ENCODE data around the gene LRRC74B.
"Not testable (repeated sequence)": the region's sequence is repeated elsewhere in the genome, so short reads cannot be mapped to it uniquely, and the experiment has no call there.

LRRC74B gene

DNA sequence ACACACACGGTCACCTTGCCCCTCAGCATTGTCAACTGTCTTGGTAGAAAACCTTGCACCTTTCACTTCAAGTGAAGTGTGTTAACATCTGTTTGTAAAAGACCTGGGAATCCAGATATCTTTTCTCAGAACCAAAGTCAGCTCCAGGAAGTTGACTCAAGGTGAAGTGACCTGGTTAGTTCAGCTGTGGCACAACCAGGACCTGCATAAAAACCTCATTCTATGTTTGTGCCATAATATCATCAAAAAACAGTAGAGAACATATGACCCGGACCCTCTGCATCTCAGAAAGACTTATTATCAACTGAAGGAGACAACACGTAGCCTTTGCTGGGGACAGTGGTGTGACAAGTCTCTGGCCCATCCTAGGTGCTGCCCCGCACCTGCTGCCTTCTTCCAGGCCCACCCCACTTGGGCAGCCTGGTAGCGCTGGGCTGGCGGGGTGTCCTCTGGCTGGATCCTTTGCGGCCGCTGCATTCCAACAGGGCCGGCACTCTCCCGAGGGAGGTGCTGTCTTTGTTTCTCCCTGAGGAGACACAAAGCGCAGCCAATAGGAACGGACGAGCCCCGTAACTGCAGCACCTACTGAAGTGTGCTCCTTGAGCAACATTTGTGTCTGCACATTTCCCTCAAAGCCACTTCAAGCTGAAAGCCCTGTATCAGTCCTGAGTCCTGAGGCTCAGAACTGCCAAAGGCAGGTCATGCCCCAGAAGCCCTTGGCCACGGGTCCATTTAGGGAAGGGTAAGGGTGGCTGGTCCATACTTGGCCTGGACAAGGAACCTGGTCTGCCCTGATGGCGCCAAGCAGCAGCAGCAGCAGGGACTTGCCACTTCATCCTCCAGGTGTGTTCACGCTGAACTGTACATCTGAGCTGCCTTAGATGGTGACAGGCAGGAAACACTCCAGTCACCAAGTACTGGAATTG lies 25.2 kb downstream of the LRRC74B start:
- DNase-seq (ENCODE audit: low read depth): no peak
- no peak overlapping the region for H3K4me3 ChIP-seq (ENCODE audit: low read depth, low read length)
- TF ChIP-seq CTCF (IDR thresholded peaks at IDR 0.05; ENCODE audit: insufficient read depth, low read depth, low read length, missing control alignments): no peak

DNA sequence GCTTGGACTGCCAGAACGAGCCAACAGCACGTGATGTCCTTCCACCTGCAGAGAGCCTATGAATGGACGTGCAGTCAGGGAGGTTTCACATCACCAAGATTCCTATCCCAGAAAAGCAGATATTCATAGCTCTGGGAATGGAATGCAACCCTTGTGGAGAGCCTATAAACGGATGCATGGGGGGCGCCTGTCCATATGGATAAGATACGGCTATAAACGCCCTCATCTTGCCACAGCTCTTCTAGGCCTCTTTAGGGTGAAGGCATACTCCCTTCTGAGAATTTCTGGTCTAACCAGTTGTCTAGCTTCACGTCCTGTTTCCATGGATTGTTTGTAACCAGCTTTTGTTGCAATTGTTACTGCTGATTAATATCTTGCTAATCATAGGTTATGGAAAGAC lies 26.1 kb downstream of the LRRC74B start:
- not testable (repeated sequence) for H3K4me3 ChIP-seq (ENCODE audit: low read depth, low read length); DNase-seq (ENCODE audit: low read depth)

GRCh38 chr22:21073023-21073422 lies 27.3 kb downstream of the LRRC74B start:
- no peak overlapping the region for H3K4me3 ChIP-seq (ENCODE audit: low read depth, low read length)
- no peak for TF ChIP-seq CTCF (IDR thresholded peaks at IDR 0.05; ENCODE audit: insufficient read depth, low read depth, low read length, missing control alignments)
- DNase-seq (ENCODE audit: low read depth): no peak

DNA sequence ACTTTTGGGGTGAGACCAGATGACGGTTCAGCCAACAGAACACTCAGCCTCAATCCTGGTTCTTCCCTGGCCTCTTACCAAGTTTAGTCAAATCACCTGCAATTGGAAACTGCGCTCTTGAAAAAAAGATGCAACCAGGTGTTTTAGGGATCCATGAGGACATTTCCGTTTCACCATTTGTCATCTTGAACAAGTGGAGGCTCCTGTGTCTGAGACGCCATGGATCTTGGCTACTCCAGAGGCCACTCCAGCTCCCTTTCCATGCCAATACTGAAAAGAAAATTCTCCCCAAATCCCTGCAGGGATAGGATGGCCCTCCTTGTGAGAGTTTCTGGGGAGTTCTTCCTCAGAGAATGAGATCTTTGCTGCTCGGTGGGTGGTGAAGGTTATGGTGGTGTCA lies 27.7 kb downstream of the LRRC74B start:
- no peak for TF ChIP-seq CTCF (IDR thresholded peaks at IDR 0.05; ENCODE audit: insufficient read depth, low read depth, low read length, missing control alignments)
- no peak overlapping the region for H3K4me3 ChIP-seq (ENCODE audit: low read depth, low read length)
- no peak for DNase-seq (ENCODE audit: low read depth)

DNA sequence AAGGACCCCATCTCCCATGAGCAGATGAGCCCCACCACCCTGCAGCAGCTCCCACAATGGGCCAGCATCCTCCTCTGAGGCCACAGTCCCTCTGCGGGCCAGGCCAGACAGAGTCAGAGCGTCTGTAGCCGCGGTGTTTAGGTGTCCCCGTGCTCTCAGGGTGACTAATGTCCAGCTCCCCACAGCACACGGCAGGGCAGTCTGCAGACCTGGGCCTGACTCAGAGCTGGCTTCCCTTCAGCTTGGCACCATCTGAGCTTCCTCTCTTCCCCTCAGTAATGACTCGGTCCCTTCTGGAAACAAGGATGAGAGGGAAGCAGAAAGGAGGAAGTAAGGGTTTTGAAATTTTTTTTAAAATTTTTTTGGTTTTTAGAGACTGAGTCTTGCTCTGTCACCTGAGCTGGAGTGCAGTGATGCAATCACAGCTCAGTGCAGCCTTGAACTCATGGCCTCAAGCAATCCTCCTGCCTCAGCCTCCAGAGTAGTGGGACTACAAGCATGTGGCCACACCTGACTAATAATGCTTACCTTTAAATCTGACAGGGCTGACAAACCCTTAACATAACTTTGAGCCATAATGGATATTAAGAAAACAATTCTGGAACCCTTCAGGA lies 28.5 kb downstream of the LRRC74B start:
- no peak overlapping the region for H3K4me3 ChIP-seq (ENCODE audit: low read depth, low read length)
- no peak for TF ChIP-seq CTCF (IDR thresholded peaks at IDR 0.05; ENCODE audit: insufficient read depth, low read depth, low read length, missing control alignments)
- DNase-seq (ENCODE audit: low read depth): no peak

GRCh38 chr22:21075516-21076138 lies 29.9 kb downstream of the LRRC74B start:
- H3K4me3 ChIP-seq (ENCODE audit: low read depth, low read length): no peak overlapping the region
- TF ChIP-seq CTCF (IDR thresholded peaks at IDR 0.05; ENCODE audit: insufficient read depth, low read depth, low read length, missing control alignments): no peak
- no peak for DNase-seq (ENCODE audit: low read depth)

DNA sequence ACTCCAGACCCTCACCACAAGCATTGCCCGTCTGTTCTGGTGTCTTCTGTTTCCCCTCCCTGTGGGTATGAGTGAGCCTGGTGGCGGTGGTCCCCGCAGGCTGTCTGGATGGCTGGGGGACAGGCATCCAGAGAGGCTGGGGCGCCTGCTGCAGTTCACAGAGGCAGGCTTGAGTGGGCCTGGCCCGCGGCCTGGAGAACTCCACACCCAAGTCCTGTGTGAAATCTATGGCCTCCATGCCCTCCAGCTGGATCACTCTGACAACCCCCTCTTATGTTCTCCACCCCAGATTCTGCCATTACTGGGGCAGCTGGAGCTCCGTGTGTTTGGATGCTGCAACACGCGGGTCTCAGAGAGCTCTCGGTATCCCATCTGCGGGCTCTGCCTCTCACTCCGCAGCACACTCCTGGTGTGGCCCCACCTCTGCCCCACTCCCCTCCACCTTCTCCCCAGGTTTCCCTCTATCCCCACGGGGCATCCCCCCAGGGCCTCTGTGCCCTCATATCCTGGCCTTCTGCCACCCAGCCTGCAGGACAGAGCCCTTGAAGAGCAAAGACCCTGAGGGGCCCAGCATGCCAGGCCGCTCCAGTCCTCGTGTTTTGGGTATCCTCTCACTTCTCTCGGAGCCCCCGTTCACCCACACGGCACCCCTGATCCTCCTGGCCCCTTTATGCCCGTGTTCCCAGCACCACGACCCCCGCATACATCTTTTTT lies 31.3 kb downstream of the LRRC74B start:
- no peak for DNase-seq (ENCODE audit: low read depth)
- no peak for TF ChIP-seq CTCF (IDR thresholded peaks at IDR 0.05; ENCODE audit: insufficient read depth, low read depth, low read length, missing control alignments)
- no peak overlapping the region for H3K4me3 ChIP-seq (ENCODE audit: low read depth, low read length)
